ENCODE data around the gene IGLL5. TPM values are rescaled to one million over a fixed set of nuclear protein-coding genes. Genes with fewer than 3 reads are reported as not detected.
"Not testable (repeated sequence)": the region's sequence is repeated elsewhere in the genome, so short reads cannot be mapped to it uniquely, and the experiment has no call there.

Gene IGLL5
- total and polyA plus RNA-seq, 9 donors: 0.40 to 9.8 (median 1.5) TPM; not detected in 1

DNA sequence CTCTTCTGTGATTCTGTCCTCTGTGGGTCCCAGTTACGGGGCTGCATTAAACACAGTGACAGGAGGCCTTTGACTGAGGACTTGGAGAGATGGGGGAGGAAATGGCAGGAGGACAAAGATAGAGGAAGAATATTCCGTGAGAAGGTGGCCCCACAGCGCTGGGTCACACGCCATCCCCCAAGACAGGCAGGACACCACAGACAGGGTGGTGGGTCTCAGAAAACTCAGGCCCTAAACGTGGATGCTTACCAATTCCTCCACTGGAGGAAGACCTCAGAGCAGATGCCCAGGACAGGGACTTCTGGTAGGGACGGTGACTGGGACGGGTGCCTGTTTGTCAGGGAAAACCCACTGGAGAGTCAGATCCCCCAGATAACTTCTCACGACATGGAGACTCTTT is 34.0 kb downstream of the IGLL5 start:
- TF ChIP-seq, protein P1, sequence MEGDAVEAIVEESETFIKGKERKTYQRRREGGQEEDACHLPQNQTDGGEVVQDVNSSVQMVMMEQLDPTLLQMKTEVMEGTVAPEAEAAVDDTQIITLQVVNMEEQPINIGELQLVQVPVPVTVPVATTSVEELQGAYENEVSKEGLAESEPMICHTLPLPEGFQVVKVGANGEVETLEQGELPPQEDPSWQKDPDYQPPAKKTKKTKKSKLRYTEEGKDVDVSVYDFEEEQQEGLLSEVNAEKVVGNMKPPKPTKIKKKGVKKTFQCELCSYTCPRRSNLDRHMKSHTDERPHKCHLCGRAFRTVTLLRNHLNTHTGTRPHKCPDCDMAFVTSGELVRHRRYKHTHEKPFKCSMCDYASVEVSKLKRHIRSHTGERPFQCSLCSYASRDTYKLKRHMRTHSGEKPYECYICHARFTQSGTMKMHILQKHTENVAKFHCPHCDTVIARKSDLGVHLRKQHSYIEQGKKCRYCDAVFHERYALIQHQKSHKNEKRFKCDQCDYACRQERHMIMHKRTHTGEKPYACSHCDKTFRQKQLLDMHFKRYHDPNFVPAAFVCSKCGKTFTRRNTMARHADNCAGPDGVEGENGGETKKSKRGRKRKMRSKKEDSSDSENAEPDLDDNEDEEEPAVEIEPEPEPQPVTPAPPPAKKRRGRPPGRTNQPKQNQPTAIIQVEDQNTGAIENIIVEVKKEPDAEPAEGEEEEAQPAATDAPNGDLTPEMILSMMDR (IDR thresholded peaks at IDR 0.05): no peak
- TF ChIP-seq POLR2A (IDR thresholded peaks at IDR 0.05): no peak
- no peak for TF ChIP-seq EP300 (IDR thresholded peaks at IDR 0.05)
- Histone ChIP-seq H3K36me3 (no peaks in the 10 kb centered on the region), H3K4me3 (no peak overlapping the region), H3K27me3 (no peaks in the 10 kb centered on the region), H3K4me1 (ENCODE audit: insufficient read depth) (no peaks in the 10 kb centered on the region), H3K9me3 (no peaks in the 10 kb centered on the region), H3K27ac (no peak overlapping the region)
- intact Hi-C loops (cut with DNase I): no loop called here
- no peak for DNase-seq
- 80 to 81% (median 80%) methylated on average over 8 of the region's 8 CpGs for WGBS, 3 donors

DNA sequence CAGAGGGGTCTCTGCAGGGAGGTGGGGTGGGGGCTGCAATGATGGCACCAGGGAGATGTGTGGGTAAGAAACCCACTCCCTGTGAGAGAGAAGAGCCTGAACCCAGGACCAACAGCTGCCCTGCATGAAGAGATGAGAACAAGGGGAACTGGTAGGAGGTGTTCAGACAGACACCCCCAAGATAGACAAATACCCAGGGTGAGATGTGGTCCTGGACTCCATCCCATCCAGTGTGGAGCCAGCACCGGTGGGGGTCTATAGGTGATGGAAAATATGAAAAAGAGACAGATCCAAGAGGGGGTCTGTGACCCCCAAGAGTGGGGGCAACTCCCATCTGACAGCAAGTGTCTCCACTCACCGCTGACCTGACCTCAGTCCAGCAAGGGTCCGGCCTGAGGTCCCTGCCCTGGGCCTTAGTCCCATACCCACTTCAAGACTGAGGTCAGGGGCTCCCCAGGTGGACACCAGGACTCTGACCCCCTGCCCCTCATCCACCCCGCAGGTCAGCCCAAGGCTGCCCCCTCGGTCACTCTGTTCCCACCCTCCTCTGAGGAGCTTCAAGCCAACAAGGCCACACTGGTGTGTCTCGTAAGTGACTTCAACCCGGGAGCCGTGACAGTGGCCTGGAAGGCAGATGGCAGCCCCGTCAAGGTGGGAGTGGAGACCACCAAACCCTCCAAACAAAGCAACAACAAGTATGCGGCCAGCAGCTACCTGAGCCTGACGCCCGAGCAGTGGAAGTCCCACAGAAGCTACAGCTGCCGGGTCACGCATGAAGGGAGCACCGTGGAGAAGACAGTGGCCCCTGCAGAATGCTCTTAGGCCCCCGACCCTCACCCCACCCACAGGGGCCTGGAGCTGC is 34.7 kb downstream of the IGLL5 start:
- intact Hi-C loops (cut with DNase I); H3K9me3 ChIP-seq; H3K4me3 ChIP-seq; DNase-seq; H3K27ac ChIP-seq; H3K36me3 ChIP-seq; H3K27me3 ChIP-seq; H3K4me1 ChIP-seq (ENCODE audit: insufficient read depth): not testable (repeated sequence)
- WGBS, 3 donors: 82 to 85% (median 82%) methylated on average over 14 to 16 of the region's 16 CpGs

DNA sequence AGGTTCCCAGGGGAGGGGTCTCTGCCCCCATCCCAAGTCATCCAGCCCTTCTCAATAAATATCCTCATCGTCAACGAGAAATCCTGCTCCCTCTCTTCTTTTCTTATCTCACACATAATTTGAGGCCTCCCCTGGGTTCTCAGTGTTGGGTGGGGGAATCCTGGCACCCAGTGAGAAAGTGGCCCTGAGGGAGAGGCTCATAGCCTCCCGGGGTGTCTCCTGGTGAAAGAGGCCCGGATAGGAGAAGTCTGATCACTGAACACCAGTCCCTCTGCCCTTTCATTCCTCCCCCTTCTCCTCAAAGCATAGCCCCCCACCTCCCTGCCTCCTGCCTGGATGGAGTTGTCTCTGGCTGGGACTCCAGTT is 35.3 kb downstream of the IGLL5 start:
- intact Hi-C loops (cut with DNase I): no loop called here
- Histone ChIP-seq H3K36me3 (no peaks in the 10 kb centered on the region), H3K27ac (no peak overlapping the region), H3K4me1 (ENCODE audit: insufficient read depth) (no peaks in the 10 kb centered on the region), H3K27me3 (no peaks in the 10 kb centered on the region), H3K9me3 (no peaks in the 10 kb centered on the region), H3K4me3 (no peak overlapping the region)
- TF ChIP-seq, protein P1 (IDR thresholded peaks at IDR 0.05): no peak
- TF ChIP-seq EP300 (IDR thresholded peaks at IDR 0.05): no peak
- TF ChIP-seq POLR2A (IDR thresholded peaks at IDR 0.05): no peak
- no peak for DNase-seq
- 53 to 66% (median 55%) methylated on average over 4 of the region's 4 CpGs for WGBS, 3 donors

DNA sequence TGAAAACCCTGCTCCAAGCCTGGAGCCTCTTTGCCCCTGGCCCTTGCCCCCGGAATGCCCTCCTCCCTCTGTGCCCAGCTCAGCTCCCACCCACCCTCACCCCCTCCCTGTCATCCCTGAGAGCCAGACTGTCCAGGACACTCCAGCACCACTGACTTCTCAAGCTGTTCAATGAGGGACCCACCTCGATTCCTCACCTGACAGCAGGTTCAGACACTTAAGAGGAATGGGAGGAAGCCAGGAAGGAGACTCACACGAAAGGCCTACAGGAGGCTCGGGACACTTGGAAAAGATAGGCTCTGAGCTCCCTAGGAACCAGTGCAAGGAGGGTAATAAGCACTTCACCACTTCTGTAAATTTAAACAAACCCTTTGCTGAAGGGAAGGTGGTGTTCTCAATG is 35.8 kb downstream of the IGLL5 start:
- no peaks in the 10 kb centered on the region for H3K27me3 ChIP-seq
- no peaks in the 10 kb centered on the region for H3K36me3 ChIP-seq
- DNase-seq: no peak
- TF ChIP-seq EP300 (IDR thresholded peaks at IDR 0.05): no peak
- TF ChIP-seq POLR2A (IDR thresholded peaks at IDR 0.05): no peak
- TF ChIP-seq, protein P1 (IDR thresholded peaks at IDR 0.05): no peak
- no peak overlapping the region for H3K27ac ChIP-seq
- H3K9me3 ChIP-seq: no peaks in the 10 kb centered on the region
- no peak overlapping the region for H3K4me3 ChIP-seq
- no peaks in the 10 kb centered on the region for H3K4me1 ChIP-seq (ENCODE audit: insufficient read depth)
- 90 to 93% (median 93%) methylated on average over 4 of the region's 4 CpGs for WGBS, 3 donors
- intact Hi-C loops (cut with DNase I): no loop called here

DNA sequence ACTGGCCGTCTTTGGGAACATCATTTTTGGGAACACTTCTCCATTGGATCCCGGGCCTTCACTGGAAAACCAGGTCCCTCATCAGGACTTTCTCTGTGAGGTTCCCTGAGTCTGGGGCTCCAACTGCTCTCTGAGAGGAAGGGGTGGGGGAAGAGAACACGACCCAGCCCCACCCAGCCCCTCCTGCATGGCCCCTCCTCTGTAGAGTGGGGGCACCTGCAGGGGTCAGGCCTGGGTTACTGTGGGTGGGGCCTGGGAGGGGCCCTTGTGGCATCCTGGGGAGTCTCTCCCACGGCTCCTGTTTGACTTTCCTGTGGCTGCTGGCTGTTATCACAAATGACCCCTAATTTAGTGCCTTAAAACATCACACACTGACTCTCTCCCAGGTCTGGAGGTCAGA is 36.3 kb downstream of the IGLL5 start:
- intact Hi-C loops (cut with DNase I): no loop called here
- 70 to 78% (median 74%) methylated on average over 4 of the region's 4 CpGs for WGBS, 3 donors
- Histone ChIP-seq H3K27me3 (no peaks in the 10 kb centered on the region), H3K27ac (no peak overlapping the region), H3K9me3 (no peaks in the 10 kb centered on the region), H3K4me1 (ENCODE audit: insufficient read depth) (no peaks in the 10 kb centered on the region), H3K4me3 (no peak overlapping the region), H3K36me3 (no peaks in the 10 kb centered on the region)
- DNase-seq: no peak
- TF ChIP-seq, protein P1 (IDR thresholded peaks at IDR 0.05): no peak
- TF ChIP-seq POLR2A (IDR thresholded peaks at IDR 0.05) (no peak), EP300 (IDR thresholded peaks at IDR 0.05) (no peak)

Data from ovary (tissue), 9 donors.